ENCODE data around the gene NPHS2.

Gene NPHS2

DNA sequence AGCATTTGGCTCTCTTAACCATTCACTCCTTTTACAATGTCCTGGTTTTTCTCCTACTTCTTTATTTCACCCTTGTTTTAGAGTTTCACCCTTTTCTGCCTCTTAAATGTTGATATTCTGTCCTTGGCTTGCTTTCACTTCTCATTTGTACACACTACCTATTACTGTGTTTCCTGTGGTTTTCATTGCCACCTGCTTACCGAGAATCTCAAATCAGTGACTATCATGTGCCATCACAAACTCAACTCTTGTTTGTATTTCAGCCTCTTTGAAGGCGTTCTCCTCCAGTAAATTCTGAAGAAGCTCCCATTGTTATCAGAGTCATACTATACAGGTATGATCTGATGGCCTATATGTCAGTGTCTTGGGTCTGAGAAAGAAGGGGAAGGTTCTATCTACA is 65.7 kb downstream of the NPHS2 start:
- Histone ChIP-seq H3K36me3 (replicated peaks) (no peaks in the 10 kb centered on the region), H3K4me3 (ENCODE audit: low read depth, low read length) (no peak overlapping the region), H3K27me3 (replicated peaks) (no peaks in the 10 kb centered on the region), H3K27ac (no peak overlapping the region)
- in situ Hi-C loops (cut with HindIII; ENCODE audit: low pct_ligation_motif_present, low sequenced_read_pairs): no loop called here
- TF ChIP-seq CTCF (IDR thresholded peaks at IDR 0.05; ENCODE audit: low read depth, low read length, missing control alignments): no peak
- DNase-seq: no peak

DNA sequence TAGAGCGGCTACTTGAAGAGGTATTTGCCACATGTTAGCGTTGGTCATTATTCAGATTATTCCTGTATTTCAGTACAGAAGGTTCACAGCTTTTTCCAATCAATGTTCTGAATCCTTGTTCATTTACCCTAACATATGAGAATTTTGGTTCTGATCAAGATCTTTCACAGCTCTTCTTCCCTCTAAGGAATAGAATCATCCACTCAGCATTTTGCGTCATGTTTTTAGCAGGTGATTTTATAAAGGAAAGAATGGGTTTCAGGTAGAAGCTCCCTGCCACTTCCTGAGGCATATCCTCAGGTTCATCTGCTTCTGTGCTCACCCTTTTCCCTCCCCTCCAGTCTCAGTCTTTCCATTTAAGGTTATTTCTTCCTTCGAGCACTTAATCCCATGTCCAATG is 66.4 kb downstream of the NPHS2 start:
- no peak for DNase-seq
- Histone ChIP-seq H3K36me3 (replicated peaks) (no peaks in the 10 kb centered on the region), H3K27me3 (replicated peaks) (no peaks in the 10 kb centered on the region), H3K4me3 (ENCODE audit: low read depth, low read length) (no peak overlapping the region), H3K27ac (no peak overlapping the region)
- no peak for TF ChIP-seq CTCF (IDR thresholded peaks at IDR 0.05; ENCODE audit: low read depth, low read length, missing control alignments)
- in situ Hi-C loops (cut with HindIII; ENCODE audit: low pct_ligation_motif_present, low sequenced_read_pairs): no loop called here

GRCh38 chr1:179506199-179506598 is 69.5 kb downstream of the NPHS2 start:
- Histone ChIP-seq H3K36me3 (replicated peaks) (no peaks in the 10 kb centered on the region), H3K27me3 (replicated peaks) (no peaks in the 10 kb centered on the region), H3K27ac (no peak overlapping the region), H3K4me3 (ENCODE audit: low read depth, low read length) (no peak overlapping the region)
- DNase-seq: no peak
- TF ChIP-seq CTCF (IDR thresholded peaks at IDR 0.05; ENCODE audit: low read depth, low read length, missing control alignments): no peak
- in situ Hi-C loops (cut with HindIII; ENCODE audit: low pct_ligation_motif_present, low sequenced_read_pairs): no loop called here
